HG03575 (cell line): ENCODE results near the gene LTB4R2.

ENCODE experiments used
- ATAC-seq: cut with Tn5 transposase; IDR thresholded peaks from one replicate; pipeline ENCODE4 v1.9.1; 2021; ENCODE audit not compliant: unreplicated experiment, insufficient number of reproducible peaks, low FRiP score; ENCODE audit errors: extremely low read depth

The LTB4R2 gene

DNA sequence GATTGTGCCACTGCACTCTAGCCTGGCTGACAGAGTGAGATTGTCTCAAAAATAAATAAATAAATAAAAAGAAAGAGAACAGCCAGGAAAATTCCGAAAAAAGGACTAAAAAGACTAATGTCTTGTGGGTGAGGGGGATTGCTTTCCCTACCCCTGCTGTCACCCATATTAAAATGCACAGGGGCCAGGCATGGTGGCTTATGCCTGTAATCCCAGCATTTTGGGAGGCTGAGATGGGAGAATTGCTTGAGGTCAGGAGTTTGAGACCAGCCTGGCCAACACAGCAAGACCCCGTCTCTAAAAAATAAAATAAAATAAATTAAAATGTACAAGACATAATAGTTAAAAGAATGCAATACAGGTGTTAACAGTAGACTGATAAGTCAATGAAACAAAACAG is 16.4 kb upstream of the LTB4R2 start:
- ATAC-seq: no peak

DNA sequence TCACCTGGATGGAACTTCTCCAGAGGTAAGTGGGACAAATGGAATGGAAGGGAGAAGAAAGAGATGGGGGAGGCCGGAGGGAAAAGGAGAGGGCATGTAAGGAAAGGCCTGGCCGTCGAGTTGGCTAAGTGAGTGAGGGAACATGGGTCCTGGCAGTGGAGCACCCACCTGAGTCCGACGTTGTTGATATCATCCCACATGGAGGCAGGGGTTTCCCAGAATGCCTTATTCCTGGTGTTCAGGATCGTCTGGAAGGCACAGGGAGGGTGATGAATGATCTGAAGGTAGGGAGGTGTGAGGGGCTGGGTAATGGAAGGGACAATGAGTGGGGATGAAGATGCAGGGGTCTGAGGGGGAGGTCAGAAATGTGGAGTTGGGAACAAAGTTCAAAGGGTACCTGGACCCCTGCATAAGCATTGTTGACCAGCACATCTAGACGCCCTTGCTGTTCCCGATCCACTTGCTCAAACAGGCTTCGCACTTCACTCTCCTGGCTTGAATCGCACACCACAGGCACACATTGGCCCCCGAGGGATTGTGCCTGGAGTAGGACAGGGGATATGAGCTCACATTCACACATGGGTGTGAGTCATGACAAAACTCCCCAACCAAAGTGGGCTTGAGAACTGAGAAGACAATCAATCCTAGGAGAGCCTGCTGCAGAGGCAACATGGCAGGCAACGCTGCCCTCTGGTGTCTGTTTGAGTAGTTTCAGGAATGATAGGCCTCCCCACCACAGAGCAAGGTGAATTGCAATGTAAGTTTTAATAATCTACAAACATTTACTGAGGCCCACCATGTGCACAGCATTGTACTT is 13.4 kb upstream of the LTB4R2 start:
- peak; percentile 31 for ATAC-seq

DNA sequence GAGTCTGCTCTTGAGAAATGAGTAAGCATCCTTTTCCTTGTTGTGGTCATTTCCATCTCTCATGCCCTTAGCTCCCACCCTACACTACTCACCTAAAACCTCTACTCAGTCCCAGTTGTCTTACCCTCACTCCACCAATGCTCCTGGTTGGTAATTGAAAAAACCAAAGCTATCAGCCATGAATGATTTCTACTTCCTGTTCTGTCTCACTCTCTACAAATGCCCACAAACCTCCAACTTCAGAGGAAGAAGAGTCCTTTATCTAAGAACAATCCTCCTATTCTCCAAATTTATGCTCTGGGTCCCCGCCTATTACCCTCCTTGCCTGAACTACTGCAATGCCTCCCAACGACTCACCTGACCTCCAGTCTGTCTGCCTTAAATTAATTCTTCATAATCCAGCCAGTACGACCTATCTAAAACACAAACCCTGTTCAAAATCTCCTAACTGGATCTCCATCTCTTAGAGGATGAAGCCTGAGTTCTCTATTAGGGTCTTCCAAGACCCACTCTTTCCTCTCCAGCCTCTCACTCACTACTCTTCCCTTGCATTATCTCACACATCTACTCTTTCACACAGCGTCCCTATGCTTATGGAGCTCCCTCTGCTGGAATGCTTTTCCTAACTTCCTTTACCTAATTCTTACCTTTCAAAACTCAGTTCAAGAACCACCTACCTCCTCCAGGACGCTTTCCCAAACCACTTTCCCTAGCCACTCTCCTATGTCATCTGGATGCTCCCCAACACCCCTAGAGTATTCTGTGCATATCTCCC is 12.6 kb upstream of the LTB4R2 start:
- peak; percentile 3 for ATAC-seq

DNA sequence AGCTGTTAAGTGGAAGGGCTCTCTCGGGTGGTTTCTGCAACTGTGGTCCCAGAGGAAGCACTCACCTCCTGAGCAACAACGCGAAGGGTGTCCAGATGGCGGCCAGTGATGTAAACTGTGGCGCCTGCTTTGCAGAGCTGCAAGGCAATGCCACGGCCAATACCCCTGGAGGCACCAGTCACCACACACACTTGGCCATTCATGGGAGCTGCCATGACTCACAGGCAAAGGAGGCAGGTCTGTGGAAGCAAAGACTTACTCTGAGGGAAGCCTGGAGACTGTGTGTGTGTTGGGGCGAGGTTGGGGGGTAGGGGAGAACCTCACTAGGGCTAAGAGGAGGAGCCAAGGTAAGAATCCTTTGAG is 11.1 kb upstream of the LTB4R2 start:
- no peak for ATAC-seq

DNA sequence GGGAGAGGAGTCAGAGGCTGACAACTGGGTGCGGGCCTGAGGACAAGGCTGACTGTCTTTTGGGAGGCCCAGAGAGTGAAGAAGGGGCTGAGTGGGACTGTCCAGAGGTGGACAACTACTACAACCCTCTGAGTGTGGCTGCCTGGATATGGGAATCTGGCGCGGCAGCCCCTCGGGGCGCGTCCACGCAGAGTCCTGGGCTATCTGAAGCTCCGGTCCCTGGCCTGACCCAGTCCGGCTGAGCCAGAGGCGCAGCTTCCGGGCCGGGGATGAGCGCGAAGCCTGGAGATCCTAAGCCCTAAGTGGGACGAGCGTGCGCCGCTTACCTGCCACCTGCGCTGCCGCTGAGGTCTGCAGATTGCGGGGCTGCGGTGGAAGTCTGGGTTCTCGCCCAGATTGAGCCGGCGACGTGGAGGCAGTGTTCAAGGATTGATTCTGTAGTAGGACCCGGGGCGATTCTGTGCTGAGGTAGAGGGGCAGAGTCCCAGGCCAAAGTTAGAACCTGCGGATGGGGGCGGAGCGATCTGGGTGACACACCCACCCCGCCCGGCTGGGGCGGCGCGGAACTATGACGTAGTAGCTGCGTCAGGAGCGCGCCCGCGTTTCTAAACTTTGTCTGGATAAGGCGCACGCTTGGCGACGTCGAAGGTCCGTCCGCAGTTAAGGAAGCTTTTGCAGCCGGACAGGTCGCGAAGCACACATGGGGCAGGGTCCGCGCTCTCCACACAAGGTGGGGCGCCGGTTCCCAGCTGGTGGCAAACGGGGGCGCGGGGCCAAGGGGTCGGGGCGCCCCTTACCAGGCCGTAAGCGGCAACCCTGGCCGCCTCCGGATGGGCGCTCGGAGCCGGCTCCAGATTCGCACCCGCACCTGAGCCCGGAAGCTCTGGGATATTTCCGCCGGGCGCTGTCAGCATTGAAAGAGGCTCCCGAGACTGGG is 10.4 kb upstream of the LTB4R2 start, which contains the start of the genes DHRS1 and NOP9:
DHRS1 (minus strand) TSS at position 526 of the 937 bp plus-strand sequence. CDS start 674 bp downstream, outside the sequence.
NOP9 (plus strand) TSS at position 596 of the 937 bp plus-strand sequence; CDS start at position 701, 105 bp downstream.
- no peak for ATAC-seq

DNA sequence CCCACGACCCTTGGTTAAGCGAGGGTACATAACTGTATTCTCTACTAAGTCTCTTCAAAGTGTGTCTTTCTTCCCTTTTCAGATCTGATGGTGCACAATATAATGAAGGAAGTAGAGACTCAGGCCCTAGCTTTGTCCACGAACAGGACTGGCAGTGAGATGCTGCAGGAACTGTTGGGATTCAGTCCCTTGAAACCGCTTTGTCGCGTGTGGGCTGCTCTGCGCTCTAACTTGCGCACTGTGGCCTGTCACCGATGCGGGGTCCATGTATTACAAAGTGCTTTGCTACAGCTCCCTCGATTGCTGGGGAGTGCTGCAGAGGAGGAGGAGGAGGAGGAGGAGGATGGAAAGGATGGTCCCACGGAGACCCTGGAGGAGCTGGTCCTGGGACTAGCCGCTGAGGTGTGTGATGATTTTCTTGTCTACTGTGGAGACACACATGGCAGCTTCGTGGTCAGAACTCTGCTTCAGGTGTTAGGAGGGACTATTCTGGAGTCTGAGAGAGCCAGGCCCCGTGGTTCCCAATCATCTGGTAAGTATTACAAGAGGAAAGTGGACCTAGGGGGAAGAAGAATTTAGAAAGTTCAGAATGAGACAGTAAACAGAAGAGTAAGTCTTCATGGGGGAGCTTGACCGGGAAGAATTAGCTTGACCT is 9.5 kb upstream of the LTB4R2 start:
- no peak for ATAC-seq

DNA sequence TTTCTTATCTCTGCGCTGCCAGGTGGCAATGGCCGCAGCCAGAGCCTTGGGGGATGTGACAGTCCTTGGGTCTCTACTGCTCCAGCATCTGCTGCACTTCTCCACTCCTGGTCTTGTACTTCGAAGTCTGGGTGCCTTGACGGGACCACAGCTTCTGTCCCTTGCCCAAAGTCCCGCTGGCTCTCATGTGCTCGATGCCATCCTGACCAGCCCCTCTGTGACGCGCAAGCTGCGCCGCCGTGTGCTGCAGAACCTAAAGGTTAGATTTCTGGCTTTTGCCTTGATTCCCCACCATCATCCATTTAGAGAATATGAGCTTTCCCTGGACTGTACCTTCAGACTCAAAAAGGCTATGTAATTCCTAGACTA is 5.9 kb upstream of the LTB4R2 start:
- no peak for ATAC-seq

DNA sequence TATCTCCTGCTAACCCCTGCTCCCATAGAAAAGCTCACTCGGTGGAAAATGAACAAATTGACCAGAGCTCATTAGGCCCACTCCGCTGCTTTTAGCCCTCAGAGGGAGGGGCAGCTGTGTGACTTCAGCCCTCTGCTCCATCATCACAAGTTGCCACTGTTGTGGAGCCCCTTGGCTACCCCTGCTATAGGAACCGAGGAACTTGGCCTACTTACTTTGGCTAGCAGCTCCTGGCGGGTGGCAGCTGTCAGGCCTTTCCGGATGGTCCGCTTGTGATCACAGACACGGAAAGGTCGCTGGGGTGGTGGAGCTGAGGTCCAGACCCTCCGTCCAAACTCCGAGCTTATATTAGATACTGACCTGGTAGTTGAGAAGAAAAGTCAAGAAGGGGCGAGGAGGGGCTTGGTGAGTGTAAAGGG is 2.8 kb upstream of the LTB4R2 start:
- no peak for ATAC-seq

DNA sequence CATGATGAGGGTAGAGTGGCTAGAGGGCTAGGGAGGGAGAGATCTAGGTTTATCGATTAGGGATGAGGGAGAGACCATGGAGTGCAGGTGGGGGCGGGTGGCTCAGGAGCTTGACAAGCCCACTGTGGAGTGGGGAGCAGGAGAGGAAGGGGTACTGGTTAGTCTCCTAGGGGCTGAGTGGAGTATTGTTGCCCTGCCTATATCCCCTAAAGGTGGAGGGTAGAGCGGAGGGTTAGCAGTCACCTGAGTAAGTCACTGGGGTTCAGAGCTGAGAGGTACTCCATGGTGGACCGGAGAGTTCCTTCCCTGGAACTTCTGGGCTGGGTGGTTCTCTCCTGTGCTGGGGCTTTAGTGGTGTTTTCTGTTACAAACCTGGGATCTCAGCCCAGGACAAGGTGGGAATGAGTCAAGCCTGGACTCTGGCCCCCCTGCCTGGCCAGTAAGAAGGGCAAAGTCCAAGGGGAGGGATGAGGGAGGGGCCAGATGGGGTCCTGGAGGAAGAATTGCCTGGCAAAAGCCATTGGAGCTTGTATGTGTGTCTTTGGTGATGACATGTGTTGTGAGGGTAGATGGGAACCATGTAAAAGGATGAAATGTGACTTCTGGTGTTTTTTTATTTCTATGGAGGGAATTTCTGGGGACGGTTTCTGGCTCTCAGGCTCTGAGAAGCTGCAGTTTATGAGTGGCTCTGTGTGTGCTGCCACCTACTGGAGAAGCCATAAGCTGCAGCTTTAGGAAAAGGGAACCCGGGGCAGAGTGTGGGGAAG is 2.2 kb upstream of the LTB4R2 start, which contains the start of gene CIDEB:
CIDEB (minus strand) TSS at position 403 of the 767 bp plus-strand sequence; CDS start at position 284, 119 bp downstream.
- ATAC-seq: no peak

DNA sequence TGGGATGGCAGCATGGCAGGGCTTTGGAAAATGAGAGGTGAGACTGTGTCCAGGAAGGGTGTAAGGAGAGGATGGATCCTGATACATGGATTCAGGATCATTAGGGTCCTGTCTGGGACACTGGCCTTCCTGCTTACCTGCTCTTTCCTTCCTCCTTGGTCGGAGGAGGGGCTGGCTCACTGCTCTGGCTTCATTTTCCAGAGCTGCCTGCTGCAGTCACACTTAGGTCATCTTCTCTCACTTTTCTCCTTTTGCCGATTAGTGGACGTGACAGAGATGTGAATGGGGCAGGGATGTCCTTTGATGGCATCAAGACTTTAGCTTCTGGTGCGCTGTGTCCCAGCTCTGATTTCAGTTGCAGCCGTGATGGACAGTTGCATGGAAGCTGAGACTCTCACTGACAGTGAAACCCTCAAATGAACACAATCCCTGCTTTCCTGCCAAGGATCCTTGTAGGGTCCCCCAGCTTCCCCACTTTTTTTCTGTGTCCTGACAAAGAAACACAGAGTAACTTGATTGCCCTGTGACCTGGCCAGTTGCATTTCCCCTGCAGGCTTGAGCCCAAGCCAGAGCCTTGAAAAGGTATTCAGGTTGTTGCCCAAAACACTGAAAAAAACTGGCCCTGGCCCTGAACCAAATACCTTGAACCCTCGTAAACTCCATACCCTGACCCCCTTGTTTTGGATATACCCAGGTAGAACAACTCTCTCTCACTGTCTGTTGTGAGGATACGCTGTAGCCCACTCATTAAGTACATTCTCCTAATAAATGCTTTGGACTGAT is 1.4 kb upstream of the LTB4R2 start:
- no peak for ATAC-seq

DNA sequence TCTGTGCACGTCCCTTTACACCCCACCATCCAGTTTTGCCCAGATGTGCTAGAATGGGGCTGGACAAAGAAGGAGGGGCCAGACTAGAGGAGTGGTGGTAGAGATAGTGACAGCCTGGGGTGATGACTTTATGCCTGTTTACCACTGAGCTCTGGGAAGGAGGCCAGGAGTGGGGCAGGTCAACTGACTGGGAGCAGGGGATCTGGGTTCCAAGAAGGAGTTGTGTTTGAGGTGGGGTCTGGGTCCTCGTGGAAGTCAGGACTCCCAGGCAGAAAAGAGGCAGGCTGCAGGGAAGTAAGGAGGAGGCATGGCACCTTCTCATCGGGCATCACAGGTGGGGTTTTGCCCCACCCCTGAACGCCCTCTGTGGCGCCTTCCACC is 315 bp downstream of the LTB4R2 start:
- ATAC-seq: no peak

DNA sequence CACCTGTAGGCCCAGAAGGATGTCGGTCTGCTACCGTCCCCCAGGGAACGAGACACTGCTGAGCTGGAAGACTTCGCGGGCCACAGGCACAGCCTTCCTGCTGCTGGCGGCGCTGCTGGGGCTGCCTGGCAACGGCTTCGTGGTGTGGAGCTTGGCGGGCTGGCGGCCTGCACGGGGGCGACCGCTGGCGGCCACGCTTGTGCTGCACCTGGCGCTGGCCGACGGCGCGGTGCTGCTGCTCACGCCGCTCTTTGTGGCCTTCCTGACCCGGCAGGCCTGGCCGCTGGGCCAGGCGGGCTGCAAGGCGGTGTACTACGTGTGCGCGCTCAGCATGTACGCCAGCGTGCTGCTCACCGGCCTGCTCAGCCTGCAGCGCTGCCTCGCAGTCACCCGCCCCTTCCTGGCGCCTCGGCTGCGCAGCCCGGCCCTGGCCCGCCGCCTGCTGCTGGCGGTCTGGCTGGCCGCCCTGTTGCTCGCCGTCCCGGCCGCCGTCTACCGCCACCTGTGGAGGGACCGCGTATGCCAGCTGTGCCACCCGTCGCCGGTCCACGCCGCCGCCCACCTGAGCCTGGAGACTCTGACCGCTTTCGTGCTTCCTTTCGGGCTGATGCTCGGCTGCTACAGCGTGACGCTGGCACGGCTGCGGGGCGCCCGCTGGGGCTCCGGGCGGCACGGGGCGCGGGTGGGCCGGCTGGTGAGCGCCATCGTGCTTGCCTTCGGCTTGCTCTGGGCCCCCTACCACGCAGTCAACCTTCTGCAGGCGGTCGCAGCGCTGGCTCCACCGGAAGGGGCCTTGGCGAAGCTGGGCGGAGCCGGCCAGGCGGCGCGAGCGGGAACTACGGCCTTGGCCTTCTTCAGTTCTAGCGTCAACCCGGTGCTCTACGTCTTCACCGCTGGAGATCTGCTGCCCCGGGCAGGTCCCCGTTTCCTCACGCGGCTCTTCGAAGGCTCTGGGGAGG is 985 bp downstream of the LTB4R2 start, which contains the start of gene LTB4R:
LTB4R (plus strand) TSS at position 857 of the 959 bp plus-strand sequence. CDS start 4,150 bp downstream, outside the sequence.
- no peak for ATAC-seq

DNA sequence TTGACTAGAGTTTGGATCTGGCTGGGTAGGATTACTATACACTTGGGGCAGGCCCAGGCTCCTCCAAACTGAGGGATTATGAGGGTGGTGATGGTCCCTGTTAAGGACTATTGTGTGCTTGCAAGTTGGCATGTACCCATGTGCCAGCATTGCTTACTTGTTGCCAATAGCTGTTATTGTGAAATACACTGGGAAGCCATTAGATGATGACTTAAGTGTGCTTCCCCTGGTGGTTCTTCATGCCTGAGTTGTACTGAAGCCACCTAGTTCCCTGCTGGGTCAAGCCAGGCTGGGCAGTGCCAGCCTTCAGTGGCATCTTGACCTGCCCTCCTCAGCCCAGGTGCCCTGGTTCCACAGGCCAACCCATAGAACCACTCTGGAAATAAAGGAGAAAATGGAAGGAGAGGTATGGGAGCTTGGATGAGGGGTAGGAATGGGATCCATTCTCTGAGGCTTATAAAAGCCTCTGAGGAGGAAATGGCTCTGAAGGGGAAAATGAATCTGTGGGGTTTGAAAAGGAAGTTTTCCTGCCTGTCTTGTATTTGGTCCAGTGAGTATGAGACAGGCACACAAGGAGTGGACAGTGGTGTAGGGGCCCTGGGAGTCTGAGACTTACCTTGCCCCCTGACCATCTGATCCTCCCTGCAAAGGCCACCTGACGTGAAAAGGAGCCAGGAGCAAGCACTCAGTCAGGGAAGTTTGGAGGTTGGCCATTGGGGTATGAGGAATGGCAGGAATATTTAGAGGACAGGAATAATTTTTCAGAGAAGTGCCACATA is 2.1 kb downstream of the LTB4R2 start:
- no peak for ATAC-seq

DNA sequence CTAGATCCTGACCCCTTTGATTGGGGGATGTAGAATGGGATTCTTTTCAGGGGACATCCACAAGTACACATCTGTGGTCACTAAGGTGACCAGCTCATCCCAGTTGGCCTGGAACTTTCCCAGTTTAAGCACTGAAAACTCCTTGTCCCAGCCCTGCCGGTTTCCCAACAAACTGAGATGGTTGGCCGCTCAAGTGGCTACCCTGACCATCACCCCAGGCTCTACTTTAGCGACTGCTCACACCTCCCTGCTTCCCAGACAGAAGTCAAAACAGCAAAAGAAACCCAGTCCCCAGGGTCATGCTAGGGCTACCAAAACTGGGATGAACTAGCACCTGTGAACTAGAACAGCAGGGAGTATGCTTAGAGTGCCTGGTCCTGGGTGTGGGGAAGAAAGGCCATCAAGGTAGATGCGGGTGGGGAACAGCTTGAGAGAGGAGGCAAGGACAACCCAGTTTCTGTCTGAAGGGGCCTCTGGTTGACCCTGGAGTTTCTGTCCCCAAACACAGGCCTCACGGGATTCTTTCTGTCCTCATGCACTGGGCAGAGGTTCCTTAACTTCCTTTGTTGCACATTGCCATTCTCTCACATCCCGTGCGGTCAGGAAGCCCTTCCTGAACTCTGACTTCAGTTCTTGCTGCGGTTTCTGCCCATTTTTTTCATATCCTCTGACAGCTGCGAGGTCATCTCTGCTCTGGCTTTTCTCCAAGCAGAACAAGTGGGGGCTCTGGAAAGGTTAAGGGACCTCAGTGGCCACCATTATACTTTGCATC is 3.0 kb downstream of the LTB4R2 start:
- ATAC-seq: no peak

DNA sequence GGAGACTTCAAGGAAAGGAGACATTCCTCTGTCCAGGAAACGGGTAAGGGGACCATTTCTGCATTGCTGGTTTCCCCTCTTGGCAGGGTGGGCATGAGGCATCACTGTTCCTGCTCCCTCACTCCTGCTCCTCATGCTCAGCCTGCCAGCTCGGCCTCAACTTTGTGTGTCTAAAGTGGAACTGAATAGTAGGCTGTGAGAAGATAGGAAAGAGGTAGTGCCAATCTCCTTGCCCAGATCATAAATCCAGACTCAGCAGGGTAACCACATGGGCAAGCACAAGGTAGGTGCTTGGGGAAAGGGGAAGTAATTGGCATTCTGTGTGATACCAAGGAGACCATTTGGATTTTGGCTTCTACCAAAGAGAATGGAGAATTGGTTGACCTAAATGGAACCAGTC is 4.0 kb downstream of the LTB4R2 start:
- ATAC-seq: no peak
